ENCODE data around the gene HPS1. TPM values are rescaled to one million over a fixed set of nuclear protein-coding genes. Genes with fewer than 3 reads are reported as not detected.
A peak's percentile ranks its signal among the peaks of the same experiment; 100 is the strongest.
"Not testable (repeated sequence)": the region's sequence is repeated elsewhere in the genome, so short reads cannot be mapped to it uniquely, and the experiment has no call there.

Gene HPS1
- total and polyA plus RNA-seq, 2 of the 4 experiments (the other 2 are of a cell fraction): 14.0 to 55.2 TPM

GRCh38 chr10:98383134-98383667 is 63.5 kb downstream of the HPS1 start:
- H3K27me3 ChIP-seq (ENCODE audit: control insufficient read depth, insufficient read depth, low read length); POLR2A ChIA-PET (ENCODE audit: unreplicated experiment); H3K4me2 ChIP-seq (ENCODE audit: low read depth, low read length); dilution Hi-C loops (cut with HindIII; ENCODE audit: low sequenced_read_pairs, unreplicated experiment); H3K4me3 ChIP-seq (ENCODE audit: insufficient read depth, low read depth, low read length); H3K9me3 ChIP-seq (ENCODE audit: control insufficient read depth, insufficient read depth, low read length); H3K79me1 ChIP-seq (ENCODE audit: low read depth in 1 of 2, low read length in 2 of 2); H3K9ac ChIP-seq (ENCODE audit: low read depth, low read length); H4K20me1 ChIP-seq (ENCODE audit: insufficient read depth, low read length); BruUV-seq (replicated peaks); intact Hi-C loops (cut with micrococcal nuclease); in situ Hi-C loops (cut with MboI; ENCODE audit: low sequenced_read_pairs): not testable (repeated sequence)
- Histone ChIP-seq H3K23ac (ENCODE audit: low read depth, low read length) (peak overlapping the region; percentile 93; the same call in 1 of the 2 replicates), H2BK20ac (ENCODE audit: low read depth, low read length) (peak overlapping the region; percentile 99), H3K4ac (ENCODE audit: low read depth, low read length) (peak overlapping the region; percentile 98), H3K27ac (ENCODE audit: insufficient read depth, low read length) (peak overlapping the region; percentile 85; the same call in 1 of the 2 replicates), H2BK15ac (ENCODE audit: low read depth, low read length) (peak overlapping the region; percentile 77; the same call in 2 of the 3 replicates), H2AFZ (replicated peaks; ENCODE audit: low read length, poor library complexity) (peak overlapping the region; percentile 50), H2AK5ac (ENCODE audit: low read depth, low read length) (peak overlapping the region; percentile 99), H3K4me1 (ENCODE audit: control insufficient read depth, insufficient read depth, low read length) (peaks cover 25% of the 10 kb centered on the region), H3K9me1 (ENCODE audit: insufficient read depth, low read length) (peaks cover 17% of the 10 kb centered on the region; the same call in 1 of the 2 replicates), H3K14ac (replicated peaks; ENCODE audit: low read depth, low read length) (peak overlapping the region; percentile 98), H4K8ac (ENCODE audit: low read depth in 2 of 2, low read length in 2 of 2) (peak overlapping the region; percentile 83 to 92; a peak in 3 of 4 replicates), H2BK5ac (ENCODE audit: low read depth, low read length, poor library complexity, severe bottlenecking) (peak overlapping the region; percentile 89), H3K56ac (ENCODE audit: extremely low read depth, insufficient read depth, low read length) (peak overlapping the region; percentile 69; the same call in 1 of the 2 replicates), H2BK120ac (ENCODE audit: low read depth, low read length) (peak overlapping the region; percentile 98), H3K36me3 (ENCODE audit: control insufficient read depth, insufficient read depth, low read length) (peaks cover 12% of the 10 kb centered on the region; the same call in 1 of the 2 replicates), H4K5ac (ENCODE audit: low read depth, low read length) (peak overlapping the region; percentile 84; the same call in 1 of the 2 replicates), H2AK9ac (replicated peaks; ENCODE audit: low read depth, low read length, poor library complexity) (peak overlapping the region; percentile 17), H3K18ac (ENCODE audit: low read depth, low read length) (peak overlapping the region; percentile 82), H4K91ac (ENCODE audit: insufficient read depth, low read depth, low read length) (peak overlapping the region; percentile 97)
- CTCF ChIA-PET: interaction anchor here (0.6 to 1.3 kb wide), 3 partner anchors 16 to 42 kb away, joined by 3 read pairs; no protein-coding TSS in a partner anchor
- WGBS, 2 experiments (ENCODE audit: extremely low coverage in 2 of 2, insufficient read length in 1 of 2): 83% methylated on average over 2 of the region's 7 CpGs; no CpG with 5 or more reads in 1 of the 2 experiments
- TF ChIP-seq CEBPB (IDR thresholded peaks at IDR 0.05; ENCODE audit: low read depth, low read length) (peak; percentile 11; the same call in 1 of the 2 replicates), FOS (IDR thresholded peaks at IDR 0.05; ENCODE audit: low read depth, low read length) (peak; percentile 76), SMC3 (IDR thresholded peaks at IDR 0.05; ENCODE audit: low read depth, low read length) (0 out of 2 replicates have a peak, but pooled peaks have one; percentile 2)
- ATAC-seq (ENCODE audit: low read depth): peak; percentile 64
- DNase-seq: peak; percentile 91

Measured in IMR-90 (cell line).